Measurements from ENCODE around the gene BLZF1.

DNA sequence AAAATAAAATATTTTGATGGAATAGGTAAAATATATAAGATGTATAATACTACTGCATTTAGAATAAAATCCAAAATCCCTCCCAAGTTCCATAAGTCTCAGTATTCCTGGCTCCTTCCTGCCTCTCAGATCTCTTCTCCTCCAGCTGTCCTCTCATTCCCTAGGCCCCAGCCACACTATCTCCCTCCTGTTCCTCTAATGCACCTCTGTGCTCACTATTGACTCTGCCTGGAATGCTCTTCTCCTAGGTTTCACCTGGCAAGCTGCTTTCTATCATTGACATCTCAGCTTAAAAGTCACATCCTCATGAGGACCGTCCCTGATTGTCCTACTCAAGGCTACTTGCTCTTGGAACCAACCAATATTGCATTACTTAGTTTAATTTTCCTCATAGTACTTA, 7.6 kb upstream of the BLZF1 start:
- TF ChIP-seq SUZ12 (IDR thresholded peaks at IDR 0.05; ENCODE audit: extremely low read depth, insufficient read depth, insufficient read length) (no peak), ZNF274 (IDR thresholded peaks at IDR 0.05; ENCODE audit: low read depth, low read length) (no peak), YY1 (IDR thresholded peaks at IDR 0.05; ENCODE audit: insufficient read depth, insufficient read length) (no peak)

Data from NT2/D1 (cell line).